H1 (cell line): ENCODE data around the gene FADS2.

Experiments
- EZH2 ChIP-seq: fragments of 200-600 bp; sonication (generic); IDR thresholded peaks from 2 replicates; pipeline ENCODE4 v1.7.1; 2012; ENCODE audit warnings: low read depth, mild to moderate bottlenecking, moderate library complexity, low read length, inconsistent platforms; ENCODE audit not compliant: severe bottlenecking
- KDM4A ChIP-seq: IDR thresholded peaks from one replicate; pipeline ENCODE4 v1.7.1; 2012; ENCODE audit warnings: low read depth, mild to moderate bottlenecking, moderate library complexity, low read length, inconsistent platforms; ENCODE audit not compliant: severe bottlenecking
- NANOG ChIP-seq: IDR thresholded peaks from 2 replicates; pipeline ENCODE4 v1.6.1; 2011; ENCODE audit warnings: low read length, low read depth, mild to moderate bottlenecking, inconsistent platforms; ENCODE audit not compliant: insufficient read depth, poor library complexity, severe bottlenecking
- POLR2A ChIP-seq, 2 experiments: IDR thresholded peaks; 1 replicate in 1 of 2; 2 replicates in 1 of 2; pipeline ENCODE4 v1.6.1; 2011; ENCODE audit warnings: low read depth in 2 of 2, low read length in 2 of 2, mild to moderate bottlenecking in 2 of 2; ENCODE audit errors: control extremely low read depth in 1 of 2
- SP1 ChIP-seq: IDR thresholded peaks from 2 replicates; pipeline ENCODE4 v1.6.1; 2011; ENCODE audit warnings: low read depth, low read length
- TAF7 ChIP-seq: optimal IDR thresholded peaks from 2 replicates; pipeline ENCODE3; 2011; ENCODE audit warnings: low read depth, mild to moderate bottlenecking, inconsistent platforms, low read length, moderate library complexity, borderline replicate concordance
- TF ChIP-seq, protein P1 (sequence below), 3 experiments: IDR thresholded peaks; 1 replicate in 2 of 3; 2 replicates in 1 of 3; pipeline versions ENCODE4 v1.5.1 to v1.6.1; 2011; ENCODE audit warnings: low read length in 3 of 3, mild to moderate bottlenecking in 3 of 3, inconsistent platforms in 2 of 3, low read depth in 1 of 3, moderate library complexity in 1 of 3; ENCODE audit not compliant: insufficient read depth in 1 of 3; ENCODE audit errors: control extremely low read depth in 1 of 3

- TF ChIP-seq TAF7 (no peak), NANOG (no peak), KDM4A (no peak), POLR2A (IDR thresholded peaks at IDR 0.05; ENCODE audit: control extremely low read depth in 1 of 2, low read depth in 2 of 2, low read length in 2 of 2) (no peak), SP1 (no peak), EZH2 (no peak)
- TF ChIP-seq, protein P1, sequence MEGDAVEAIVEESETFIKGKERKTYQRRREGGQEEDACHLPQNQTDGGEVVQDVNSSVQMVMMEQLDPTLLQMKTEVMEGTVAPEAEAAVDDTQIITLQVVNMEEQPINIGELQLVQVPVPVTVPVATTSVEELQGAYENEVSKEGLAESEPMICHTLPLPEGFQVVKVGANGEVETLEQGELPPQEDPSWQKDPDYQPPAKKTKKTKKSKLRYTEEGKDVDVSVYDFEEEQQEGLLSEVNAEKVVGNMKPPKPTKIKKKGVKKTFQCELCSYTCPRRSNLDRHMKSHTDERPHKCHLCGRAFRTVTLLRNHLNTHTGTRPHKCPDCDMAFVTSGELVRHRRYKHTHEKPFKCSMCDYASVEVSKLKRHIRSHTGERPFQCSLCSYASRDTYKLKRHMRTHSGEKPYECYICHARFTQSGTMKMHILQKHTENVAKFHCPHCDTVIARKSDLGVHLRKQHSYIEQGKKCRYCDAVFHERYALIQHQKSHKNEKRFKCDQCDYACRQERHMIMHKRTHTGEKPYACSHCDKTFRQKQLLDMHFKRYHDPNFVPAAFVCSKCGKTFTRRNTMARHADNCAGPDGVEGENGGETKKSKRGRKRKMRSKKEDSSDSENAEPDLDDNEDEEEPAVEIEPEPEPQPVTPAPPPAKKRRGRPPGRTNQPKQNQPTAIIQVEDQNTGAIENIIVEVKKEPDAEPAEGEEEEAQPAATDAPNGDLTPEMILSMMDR (IDR thresholded peaks at IDR 0.05; ENCODE audit: control extremely low read depth in 1 of 3, insufficient read depth in 1 of 3, low read depth in 1 of 3, low read length in 3 of 3) = no peak
Measured at GRCh38 chr11:61873588-61874376, 45.7 kb downstream of the FADS2 start.
